HG03066 (cell line): ENCODE data around the gene CCDC149.
A peak's percentile ranks its signal among the peaks of the same experiment; 100 is the strongest.

Experiments used
- ATAC-seq: cut with Tn5 transposase; IDR thresholded peaks from one replicate; pipeline ENCODE4 v1.9.1; 2021; ENCODE audit warnings: low read depth; ENCODE audit not compliant: unreplicated experiment

The CCDC149 gene

DNA sequence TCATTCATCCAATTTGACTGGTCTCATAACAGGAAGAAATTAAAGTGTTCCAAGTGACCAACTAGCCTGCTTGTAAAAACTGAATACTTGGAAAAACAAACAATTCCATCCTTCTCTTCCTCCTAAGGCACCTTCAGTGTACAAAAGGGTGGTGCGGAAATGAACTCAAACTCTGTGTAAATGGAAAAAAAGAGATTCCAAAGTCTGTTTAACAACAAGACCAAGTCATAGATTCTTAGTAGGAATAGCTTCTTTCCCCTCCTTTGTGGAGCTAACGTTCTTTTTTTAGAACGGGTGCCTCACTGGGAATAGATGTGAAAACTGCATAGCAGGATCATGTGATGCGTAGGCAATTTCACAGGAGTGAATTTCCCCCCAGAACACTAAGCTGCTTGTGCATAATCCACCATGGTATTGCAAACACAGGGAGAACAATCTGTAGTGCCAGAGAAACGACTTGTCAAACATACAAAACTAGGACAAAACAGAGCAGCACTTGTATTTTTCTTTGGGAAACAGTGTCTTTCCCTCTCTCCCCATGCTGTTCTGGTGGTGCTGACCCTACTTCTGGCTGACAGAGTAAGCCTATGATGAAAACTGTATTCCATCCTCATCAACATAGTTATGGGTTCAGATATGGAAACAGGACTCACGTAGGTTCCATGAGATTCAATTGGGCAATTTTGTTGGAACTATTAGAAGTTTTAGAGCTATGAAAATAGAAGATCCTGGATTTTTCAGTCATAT is 130.7 kb downstream of the CCDC149 start:
- ATAC-seq, result no peak

- no peak for ATAC-seq
These were observed 131.8 kb downstream of the CCDC149 start for GRCh38 chr4:24780936-24781495.

DNA sequence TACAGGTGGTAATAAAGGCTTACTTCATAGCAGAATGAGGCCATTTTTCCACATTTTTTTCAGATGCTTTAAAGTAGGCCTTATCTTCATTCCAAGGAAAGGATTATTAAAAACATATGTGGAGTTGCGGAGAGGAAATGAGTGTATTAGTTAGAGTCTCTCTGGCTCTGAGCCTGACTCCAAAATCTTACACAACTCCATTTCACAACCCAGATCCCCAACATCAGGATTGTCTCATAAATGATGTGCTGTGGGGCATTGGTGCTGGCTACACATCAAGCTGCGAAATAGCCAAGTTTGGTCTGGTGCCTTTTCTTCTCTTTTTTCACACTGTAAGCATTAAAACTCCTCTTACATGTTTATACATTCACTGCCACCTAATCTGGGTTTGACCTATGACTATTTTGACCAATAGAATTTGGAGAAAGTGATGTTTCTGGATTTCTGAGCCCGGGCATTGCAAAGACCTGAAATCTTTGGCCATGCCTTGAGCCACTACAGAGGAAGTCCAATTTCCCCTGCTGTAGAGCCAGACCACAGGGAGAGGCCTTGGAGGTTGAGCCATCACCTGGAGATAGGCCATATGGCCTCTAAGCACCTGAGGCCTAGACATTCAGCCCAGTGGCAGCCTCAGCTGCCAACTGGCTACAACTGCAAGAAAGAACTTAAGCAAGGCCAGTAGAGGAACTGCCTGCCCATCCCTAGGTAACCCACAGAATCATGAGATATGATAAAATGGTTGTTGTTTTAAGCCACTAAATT is 134.2 kb downstream of the CCDC149 start:
- ATAC-seq, result no peak

GRCh38 chr4:24777536-24778463 is 135.0 kb downstream of the CCDC149 start:
- no peak for ATAC-seq

DNA sequence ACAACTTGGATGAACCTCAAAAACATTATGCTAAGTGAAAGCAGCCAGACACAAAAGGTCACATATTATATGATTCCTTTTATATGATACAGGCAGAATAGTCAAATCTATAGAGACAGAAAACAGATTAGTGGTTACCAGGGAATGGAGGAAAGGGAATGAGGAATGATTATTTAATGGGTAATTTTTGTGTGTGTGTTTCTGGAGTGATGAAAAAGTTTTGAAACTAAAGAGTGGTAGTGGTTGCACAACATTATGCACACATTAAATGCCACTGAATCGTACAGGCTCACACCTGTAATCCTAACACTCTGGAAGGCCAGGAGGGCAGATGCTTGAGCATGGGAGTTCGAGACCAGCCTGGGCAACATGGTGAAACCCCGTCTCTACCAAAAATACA is 137.1 kb downstream of the CCDC149 start:
- ATAC-seq, result no peak

DNA sequence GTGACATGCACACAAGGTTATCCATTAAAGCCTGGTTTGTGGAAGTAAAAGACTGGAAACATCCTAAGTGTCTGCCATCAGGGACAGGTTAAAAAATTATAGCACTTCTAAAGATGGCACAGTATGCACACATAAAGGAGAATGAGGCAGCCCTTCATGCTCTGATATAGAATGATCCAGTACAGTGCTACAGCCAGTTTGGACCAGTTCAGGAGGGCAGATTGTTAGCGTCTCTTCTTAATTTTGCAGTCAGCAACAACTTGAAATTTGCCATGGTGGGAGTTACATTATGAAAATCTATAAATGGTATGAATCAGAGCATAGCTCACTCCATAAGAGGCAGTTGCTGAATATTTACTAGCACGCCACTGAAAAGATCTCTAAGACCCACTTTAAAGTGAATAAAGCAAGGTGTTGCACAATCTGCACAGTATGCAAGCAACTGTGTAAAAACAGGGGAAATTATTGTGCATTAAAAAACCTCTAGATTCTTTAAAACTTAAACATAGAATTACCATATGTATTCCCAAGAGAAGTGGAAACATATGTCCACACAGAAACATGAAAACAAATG is 137.7 kb downstream of the CCDC149 start:
- ATAC-seq, result no peak

DNA sequence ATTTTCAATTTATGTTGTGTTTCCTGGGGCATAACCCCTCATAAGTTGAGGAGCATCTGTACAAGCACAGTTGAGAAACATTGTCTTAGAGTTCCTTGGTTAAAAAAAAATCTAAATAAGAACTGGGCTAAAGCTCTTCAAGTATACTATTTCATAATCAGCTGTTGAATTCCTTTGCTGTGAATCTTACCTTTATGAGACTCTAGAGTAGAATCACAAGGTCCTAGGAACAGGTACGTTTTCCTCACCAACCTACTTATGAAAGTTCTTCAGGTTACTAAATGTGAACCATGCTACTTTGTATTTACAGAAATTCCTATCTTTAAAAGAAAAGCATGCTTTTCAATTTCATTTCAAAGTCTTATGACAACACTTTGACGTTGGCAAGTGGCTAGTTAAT is 138.4 kb downstream of the CCDC149 start:
- no peak for ATAC-seq

GRCh38 chr4:24772952-24773351 is 139.9 kb downstream of the CCDC149 start:
- no peak for ATAC-seq

- ATAC-seq, result no peak
These were observed 140.7 kb downstream of the CCDC149 start for GRCh38 chr4:24772061-24772705.

- ATAC-seq, result no peak
These were observed 141.6 kb downstream of the CCDC149 start for GRCh38 chr4:24771241-24771640.

DNA sequence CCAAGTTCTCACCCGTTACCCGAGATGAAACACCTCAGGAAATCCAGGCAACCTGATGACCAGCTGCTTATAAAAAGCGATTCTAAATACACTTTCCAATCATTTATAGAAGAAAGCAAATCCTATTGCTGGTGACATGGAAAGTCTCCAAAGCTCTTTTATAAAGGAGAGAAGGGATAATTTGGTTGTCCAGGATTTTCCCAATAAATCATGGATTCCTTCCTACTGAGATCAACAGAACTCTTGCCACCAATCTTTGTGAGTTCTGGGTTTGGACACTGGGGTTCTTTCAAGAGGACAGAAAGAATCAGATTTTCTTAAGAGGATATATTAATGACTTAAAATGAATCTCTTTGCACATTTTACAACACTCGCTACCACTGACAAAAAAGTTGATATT is 142.2 kb downstream of the CCDC149 start:
- ATAC-seq, result no peak

DNA sequence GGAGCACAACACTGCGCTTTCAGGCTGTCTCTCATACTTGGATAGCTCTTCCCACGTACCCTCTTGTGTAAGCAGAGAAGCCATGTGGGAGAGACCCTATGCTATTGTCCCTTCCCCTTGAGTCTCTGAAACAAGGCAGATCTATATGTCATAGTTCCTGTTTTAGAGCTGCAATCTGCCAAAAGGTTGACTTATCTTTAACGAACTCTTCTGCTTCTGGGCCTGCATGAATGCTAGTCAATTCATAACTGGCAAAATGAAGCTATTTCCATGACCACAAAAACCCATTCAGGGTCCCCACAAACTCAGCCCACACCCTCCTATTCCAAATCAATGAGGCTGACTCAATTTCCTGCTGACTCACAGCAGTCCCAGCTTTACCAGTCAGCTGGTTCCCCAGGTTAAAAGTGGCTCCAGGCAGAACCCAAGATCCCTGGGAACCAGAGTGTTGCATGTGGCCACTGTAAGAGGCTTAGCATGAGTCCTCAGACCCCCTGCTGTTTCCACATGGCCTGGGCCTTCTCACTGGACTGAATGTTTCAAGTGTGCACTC is 142.7 kb downstream of the CCDC149 start:
- peak; percentile 67 for ATAC-seq

DNA sequence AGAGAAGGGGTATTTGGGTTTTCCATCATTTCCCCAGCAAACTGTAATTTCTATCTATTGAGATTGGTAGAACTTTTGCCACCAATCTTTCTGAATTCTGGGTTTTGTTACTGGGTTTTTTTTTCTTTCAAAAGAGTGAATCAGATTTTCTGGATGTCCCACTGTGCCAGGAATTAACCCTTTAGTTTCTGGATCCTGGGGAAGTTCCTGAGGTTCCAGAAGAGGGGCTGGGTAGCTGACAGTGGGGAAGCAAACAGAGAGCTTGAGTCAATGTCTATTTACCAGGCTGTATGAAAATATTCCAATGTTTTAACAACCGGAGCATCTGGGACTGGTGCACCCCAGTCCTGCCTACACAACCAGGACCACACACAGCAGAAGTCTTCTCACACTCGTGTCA is 143.3 kb downstream of the CCDC149 start:
- no peak for ATAC-seq

- ATAC-seq, result peak; percentile 69
These were observed 144.2 kb downstream of the CCDC149 start for GRCh38 chr4:24768604-24769003.

GRCh38 chr4:24768006-24768405 is 144.8 kb downstream of the CCDC149 start:
- no peak for ATAC-seq

DNA sequence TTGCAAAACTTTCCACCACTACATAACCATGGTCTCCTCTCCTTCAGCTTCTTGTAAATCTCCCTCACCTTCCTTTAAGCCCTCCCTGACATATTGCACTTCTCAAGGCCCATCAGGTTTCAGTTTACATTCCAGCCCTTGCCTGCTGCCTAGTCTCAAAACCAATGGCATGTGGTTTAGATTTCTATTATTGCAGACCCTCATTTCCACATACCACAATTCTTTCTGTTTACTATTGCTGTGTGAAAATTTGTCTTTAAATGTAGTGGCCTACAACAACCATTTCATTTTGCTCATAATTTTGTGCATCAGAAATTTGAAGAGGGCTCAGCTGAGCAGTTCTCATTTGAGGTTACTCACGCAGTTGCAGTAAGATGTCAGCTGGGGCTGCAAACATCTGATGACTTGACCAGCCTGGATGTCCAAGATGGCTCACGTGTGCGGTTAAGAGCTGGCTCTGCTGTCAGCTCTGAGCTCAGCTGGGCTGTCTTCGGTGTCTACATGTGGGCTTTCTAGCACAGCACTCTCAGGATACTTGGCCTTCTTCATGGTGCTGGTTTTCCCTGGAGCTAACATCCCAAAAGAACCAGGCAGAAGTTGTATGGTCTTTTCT is 147.4 kb downstream of the CCDC149 start:
- no peak for ATAC-seq

DNA sequence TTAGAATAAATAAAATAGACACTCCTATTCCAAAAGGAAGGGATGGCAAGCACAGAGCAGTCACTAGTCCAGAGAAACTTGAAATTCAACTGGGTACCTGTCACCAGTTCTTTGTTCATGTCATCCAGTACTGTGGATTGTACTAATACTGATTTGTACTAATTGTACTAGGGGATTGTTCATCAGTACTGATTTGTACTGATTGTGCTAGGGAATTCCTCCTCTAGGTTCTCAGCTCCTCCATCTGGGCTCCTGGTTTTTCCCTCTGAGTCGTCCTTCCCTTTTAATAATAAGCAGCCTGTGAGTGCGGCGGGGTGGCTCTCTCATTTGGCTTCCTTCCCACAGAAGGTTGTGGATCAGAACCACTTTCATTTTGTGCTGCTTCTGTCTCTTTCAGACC is 148.5 kb downstream of the CCDC149 start:
- ATAC-seq, result no peak

DNA sequence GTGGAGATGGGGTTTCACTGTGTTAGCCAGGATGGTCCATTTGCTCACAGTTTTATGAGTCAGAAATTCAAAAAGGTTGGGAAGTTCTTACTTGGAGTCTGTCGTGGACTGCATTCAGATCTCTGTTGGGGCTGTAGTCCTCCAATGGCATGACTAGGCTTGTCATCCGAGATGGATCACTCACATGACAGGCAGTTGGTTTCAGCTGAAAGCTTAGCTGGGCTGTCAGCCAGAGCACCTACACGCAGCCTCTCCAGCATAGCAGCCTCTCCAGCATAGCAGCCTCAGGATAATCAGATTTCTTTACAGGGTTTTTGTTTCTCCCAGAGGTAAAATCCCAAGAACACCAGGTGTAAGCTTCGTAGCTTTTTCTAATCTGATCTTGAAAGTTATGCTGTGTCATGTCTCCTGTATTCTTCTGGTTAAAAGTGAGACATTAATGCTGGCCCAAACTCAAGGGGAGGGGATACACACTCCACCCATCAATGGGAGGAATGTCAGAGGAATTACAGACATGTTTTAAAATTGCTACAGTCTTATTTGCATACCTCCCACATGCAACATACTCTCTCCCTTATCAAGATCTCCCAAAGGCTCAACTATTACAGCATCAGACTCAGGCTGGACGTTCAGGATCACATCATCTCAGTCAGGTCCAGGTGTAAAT is 149.1 kb downstream of the CCDC149 start:
- ATAC-seq, result no peak
